Renal pelvis (tissue), 4 donors: ENCODE measurements around the gene OR52M1. TPM values are rescaled to one million over a fixed set of nuclear protein-coding genes. Genes with fewer than 3 reads are reported as not detected.

Experiments used
- DNase-seq: peaks from one replicate; pipeline ENCODE4 v3.0.0-alpha.2; 2013
- polyA plus RNA-seq, 3 donors: library from polyadenylated mRNA; unstranded; fragments of 120-200 nt; gene quantifications; one replicate each; pipeline ENCODE4 v1.2.1, GENCODE V29; 2013; ENCODE audit not compliant: insufficient read length in 3 of 3

OR52M1 gene
- polyA plus RNA-seq, 3 donors, result not detected

GRCh38 chr11:4565371-4565770 is 20.4 kb downstream of the OR52M1 start:
- no peak for DNase-seq

DNA sequence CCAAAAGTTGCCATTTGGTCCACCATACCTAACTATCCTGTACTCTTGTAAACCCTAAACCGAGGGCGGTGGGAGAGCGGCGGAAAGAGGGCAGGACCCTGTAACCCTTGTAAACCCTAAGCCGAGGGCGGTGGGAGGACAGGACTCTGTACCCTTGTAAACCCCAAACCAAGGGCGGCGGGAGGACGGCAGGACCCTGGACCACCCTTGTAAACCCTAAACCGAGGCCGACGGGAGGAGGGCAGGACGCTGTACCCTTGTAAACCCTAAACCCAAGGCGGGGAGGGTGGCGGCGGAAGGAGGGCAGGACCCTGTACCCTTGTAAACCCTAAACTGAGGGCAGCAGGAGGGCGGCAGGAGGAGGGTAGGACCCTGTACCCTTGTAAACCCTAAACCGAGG is 24.1 kb downstream of the OR52M1 start:
- no peak for DNase-seq

DNA sequence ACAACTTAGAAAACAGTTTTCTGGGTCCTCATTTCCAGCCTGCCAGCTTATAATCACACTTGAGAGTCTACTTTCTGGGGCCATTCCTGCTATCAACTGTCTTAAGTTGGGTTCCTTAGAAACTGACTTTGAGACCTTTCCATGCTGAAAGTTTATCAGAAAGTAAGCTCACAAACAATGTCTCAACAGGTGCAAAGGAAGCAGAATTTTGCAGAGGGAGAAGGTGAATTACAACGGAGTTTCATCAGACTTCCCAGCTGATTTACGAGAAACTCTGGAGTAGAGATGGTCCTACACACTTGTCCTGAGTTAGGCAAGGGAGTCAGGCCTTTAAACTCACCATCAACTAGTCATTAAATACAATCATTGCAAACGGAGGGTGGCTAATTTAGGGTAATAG is 31.9 kb downstream of the OR52M1 start:
- no peak for DNase-seq

DNA sequence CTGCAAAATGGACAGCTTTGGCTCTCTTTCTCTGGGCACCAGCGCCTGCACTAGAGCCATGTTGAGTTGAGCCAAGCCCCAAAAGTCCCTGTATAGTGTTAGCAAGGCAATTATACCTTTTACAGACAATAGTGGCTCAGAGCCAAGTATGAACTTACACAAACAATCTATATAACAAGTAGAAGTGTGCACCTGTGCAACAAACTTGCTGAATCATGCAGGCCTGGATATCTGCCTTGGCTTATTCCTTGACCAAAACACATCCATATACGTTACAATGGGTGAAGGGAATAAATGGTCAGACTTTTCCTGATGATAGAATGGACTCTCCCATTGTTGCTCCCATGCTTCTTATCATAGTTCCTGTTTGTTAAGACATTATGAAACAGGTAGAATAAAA is 32.8 kb downstream of the OR52M1 start:
- no peak for DNase-seq

- DNase-seq, result no peak
Observed at GRCh38 chr11:4578624-4579023, 33.6 kb downstream of the OR52M1 start.

DNA sequence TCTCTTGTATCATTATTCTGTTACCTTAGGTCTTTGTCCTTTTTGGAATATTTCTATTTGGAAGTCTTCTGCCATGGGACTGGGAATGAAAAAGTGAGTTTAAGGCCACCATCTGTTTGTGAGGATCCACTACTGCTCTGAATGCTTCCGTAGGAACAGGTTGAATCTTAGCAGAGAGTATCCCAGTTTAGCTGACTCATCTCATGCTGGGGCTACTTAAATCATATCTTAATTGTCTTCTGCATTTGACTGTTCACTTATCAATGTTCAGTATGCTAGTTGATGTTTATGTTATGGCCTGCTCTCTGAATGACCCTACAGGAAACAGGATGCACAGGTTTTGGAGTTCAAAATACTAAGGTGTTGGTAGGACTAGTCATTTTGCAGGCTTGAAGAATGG is 35.1 kb downstream of the OR52M1 start:
- DNase-seq, result no peak

DNA sequence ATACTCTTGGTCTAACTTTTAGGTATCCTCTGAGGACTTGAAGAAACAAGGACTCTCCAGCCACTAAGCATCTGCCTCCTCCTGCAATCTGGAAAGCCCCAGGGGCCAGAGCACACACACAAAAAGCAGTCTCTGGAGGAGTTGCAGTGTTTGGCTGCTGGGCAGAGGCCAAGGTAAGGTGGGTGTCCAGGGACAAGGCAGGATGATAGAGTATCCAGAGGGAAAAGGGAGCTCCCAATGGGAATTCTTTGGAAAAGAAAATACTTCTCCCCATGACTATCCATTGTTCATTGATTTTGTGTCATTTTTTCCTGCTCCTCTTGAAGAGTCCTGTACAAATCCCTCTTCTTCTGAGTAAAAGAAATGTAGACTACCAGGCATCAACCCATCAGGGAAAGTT is 36.5 kb downstream of the OR52M1 start, which contains the start of gene OR52I2:
Gene OR52I2 (plus strand): TSS at position 301 of the 400 bp plus-strand sequence.
- DNase-seq, result no peak

DNA sequence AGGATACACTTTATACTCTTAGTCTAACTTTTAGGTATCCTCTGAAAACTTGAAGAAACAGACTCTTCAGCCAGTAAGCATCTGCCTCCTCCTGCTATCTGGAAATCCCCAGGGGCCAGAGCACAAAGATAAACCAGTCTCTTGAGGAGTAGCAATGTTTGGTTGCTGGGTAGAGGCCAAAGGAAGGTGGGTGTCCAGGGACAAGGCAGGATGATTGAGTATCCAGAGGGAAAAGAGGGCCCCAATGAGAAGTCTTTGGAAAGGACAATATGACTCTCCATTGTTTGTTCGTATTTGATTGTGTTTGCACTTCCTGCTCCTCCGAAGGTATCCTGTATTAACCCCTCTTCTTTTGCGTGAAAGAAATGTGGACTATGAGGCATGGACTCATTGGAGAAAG is 44.0 kb downstream of the OR52M1 start:
- DNase-seq, result no peak

GRCh38 chr11:4593739-4594138 is 48.7 kb downstream of the OR52M1 start, which contains the start of gene OR52I1:
Gene OR52I1 (plus strand): TSS chr11:4594039. CDS start chr11:4594039, 0 bp downstream.
- DNase-seq, result no peak

Other genes with a start within 250 kb of the OR52M1 start
- not detected for gene OR52B4, start 176.8 kb upstream of the OR52M1 start, polyA plus RNA-seq
- gene TRIM21, start 151.5 kb upstream of the OR52M1 start, polyA plus RNA-seq, result 10 to 100 TPM; 20.2 to 22.7 (median 21.8) TPM
- not detected for gene OR52K2, start 95.9 kb upstream of the OR52M1 start, polyA plus RNA-seq
- under 1 TPM; 0.07 to 0.33 (median 0.23) TPM for gene OR52K1, start 62.5 kb upstream of the OR52M1 start, polyA plus RNA-seq
- under 1 TPM in 1 of 3 donors, not detected in 2; 0.03 TPM for gene OR52I2, start 36.6 kb downstream of the OR52M1 start, polyA plus RNA-seq
- under 1 TPM; 0.03 to 0.12 (median 0.10) TPM for gene OR52I1, start 48.8 kb downstream of the OR52M1 start, polyA plus RNA-seq
- gene TRIM68, start 63.0 kb downstream of the OR52M1 start, polyA plus RNA-seq, result 10 to 100 TPM; 19.2 to 26.8 (median 20.9) TPM
- not detected for gene OR51D1, start 92.3 kb downstream of the OR52M1 start, polyA plus RNA-seq
- gene OR51E1, start 98.8 kb downstream of the OR52M1 start, polyA plus RNA-seq, result 1 to 10 TPM; 1.0 to 1.6 (median 1.3) TPM
- under 1 TPM; 0.65 to 0.88 (median 0.84) TPM for gene OR51E2, start 152.7 kb downstream of the OR52M1 start, polyA plus RNA-seq
- under 1 TPM; 0.29 to 0.44 (median 0.31) TPM for gene MMP26, start 159.6 kb downstream of the OR52M1 start, polyA plus RNA-seq
- not detected for gene OR51F1, start 224.7 kb downstream of the OR52M1 start, polyA plus RNA-seq